ENCODE results near the gene LRWD1.
"Not testable (repeated sequence)": the region's sequence is repeated elsewhere in the genome, so short reads cannot be mapped to it uniquely, and the experiment has no call there.

The LRWD1 gene

GRCh38 chr7:102496861-102497260, 32.1 kb downstream of the LRWD1 start:
- DNase-seq (ENCODE audit: low read depth in 2 of 2) = not testable (repeated sequence)

DNA sequence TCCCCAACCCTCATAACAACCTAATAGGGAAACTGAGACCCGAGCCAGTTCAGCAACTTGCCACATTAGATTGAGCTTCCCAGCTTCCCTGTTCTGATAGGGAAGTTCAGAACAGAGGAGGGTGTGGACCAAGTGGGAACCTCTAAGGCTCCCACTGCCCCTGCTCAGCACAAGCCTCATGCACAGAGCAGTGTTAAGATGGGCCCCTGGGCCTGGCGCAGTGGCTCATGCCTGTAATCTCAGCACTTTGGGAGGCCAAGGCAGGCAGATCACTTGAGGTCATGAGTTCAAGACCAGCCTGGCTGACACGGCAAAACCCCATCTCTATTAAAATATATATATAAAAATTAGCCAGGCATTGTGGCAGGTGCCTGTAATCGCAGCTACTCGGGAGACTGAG, 32.5 kb downstream of the LRWD1 start:
- DNase-seq (ENCODE audit: low read depth in 2 of 2) = not testable (repeated sequence)

DNA sequence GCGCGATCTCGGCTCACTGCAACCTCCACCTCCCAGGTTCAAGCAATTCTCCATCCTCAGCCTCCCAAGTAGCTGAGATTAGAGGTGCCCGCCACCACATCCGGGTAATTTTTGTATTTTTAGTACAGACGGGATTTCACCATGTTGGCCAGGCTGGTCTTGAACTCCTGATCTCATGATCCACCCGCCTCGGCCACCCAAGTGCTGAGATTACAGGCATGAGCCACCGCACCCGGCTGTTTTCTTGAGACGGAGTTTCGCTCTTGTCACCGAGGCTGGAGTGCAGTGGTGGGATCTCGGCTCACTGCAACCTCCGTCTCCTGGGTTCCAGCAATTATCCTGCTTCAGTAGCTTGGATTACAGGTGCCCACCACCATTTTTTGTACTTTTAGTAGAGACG, 33.5 kb downstream of the LRWD1 start:
- DNase-seq (ENCODE audit: low read depth in 2 of 2) = not testable (repeated sequence)

DNA sequence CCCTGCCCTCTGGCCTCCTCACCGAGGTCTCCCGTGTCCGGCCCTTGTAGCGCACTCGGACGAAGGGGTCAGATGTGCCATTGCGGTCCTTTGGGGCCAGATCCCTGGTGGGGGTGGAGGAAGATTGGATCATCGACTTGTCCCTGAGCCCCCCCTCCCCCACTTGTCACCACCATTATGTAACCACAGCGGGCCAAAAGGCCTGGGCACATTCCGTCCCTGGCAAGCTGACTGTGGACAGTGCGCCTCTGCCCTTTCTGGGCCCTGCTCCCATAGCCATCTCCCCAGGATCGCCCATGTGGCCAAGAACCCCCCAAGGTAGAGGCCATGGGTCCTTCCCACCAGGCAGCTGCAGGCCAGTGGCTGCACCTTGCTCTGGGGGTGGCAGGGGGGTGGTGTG, 38.4 kb downstream of the LRWD1 start:
- DNase-seq (ENCODE audit: low read depth in 2 of 2) = not testable (repeated sequence)

GRCh38 chr7:102505298-102506185, 40.8 kb downstream of the LRWD1 start:
- not testable (repeated sequence) for DNase-seq (ENCODE audit: low read depth in 2 of 2)

DNA sequence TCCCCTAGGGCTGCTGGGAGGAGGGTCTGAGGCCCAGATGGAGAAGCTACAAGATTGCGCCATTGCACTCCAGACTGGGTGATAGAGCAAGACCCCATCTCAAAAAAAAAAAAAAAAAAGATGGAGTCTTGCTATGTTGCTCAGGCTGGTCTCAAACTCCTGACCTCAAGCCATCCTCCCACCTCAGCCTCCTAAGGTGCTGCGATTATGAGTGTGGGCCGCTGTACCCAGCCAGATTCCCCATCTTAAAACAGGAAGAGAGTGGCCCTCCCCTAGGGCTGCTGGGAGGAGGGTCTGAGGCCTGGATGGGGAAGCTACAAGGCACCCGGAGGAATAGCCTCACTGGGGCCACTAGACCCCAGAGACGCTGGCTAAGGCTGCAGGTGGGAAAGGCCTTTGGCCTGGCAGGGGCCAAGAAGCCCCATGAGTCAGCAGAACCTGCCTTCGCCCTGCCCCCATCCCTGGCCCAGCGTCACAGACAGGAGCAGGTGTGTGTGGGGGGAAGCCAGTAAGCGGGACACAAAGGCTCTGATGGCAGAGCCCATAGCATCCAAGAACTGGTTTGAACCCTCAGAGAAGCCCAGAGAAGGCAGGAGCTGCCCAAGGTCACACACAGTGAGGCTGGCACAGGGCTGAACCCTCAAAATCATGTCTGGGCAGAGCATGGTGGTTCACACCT, 42.8 kb downstream of the LRWD1 start:
- DNase-seq (ENCODE audit: low read depth in 2 of 2) = not testable (repeated sequence)

GRCh38 chr7:102510575-102510974, 45.8 kb downstream of the LRWD1 start:
- not testable (repeated sequence) for DNase-seq (ENCODE audit: low read depth in 2 of 2)

GRCh38 chr7:102511860-102512522, 47.2 kb downstream of the LRWD1 start:
- not testable (repeated sequence) for DNase-seq (ENCODE audit: low read depth in 2 of 2)

DNA sequence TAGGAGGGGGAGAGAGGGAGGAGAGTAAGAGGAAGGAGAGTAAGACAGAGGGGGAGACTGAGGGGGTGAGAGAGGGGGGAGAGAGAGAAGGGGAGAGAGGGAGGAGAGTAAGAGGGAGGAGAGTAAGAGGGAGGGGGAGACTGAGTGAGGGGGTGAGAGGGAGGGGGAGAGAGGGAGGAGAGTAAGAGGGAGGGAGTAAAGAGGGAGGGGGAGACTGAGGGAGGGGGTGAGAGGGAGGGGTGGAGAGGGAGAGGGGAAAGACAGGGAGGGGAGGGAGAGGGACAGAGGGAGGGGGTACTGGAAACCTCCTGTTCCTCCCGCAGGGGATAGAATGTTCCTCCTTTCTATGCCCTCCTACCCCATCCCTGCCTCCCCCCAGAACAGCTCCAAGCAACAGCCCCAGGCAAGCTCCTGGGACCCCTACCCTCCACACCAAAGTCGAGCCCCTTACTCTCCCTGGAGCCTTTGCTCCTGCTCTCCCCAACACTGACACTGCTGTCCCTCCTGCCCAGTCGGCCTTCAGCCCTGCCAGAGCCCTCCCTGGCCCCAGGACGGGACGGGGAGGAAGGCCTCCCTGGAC, 47.9 kb downstream of the LRWD1 start:
- not testable (repeated sequence) for DNase-seq (ENCODE audit: low read depth in 2 of 2)

- not testable (repeated sequence) for DNase-seq (ENCODE audit: low read depth in 2 of 2)
These were observed 50.3 kb downstream of the LRWD1 start for GRCh38 chr7:102514881-102515721.

GRCh38 chr7:102515889-102516288, 51.1 kb downstream of the LRWD1 start:
- DNase-seq (ENCODE audit: low read depth in 2 of 2) = not testable (repeated sequence)

GRCh38 chr7:102516951-102517350, 52.2 kb downstream of the LRWD1 start:
- not testable (repeated sequence) for DNase-seq (ENCODE audit: low read depth in 2 of 2)

DNA sequence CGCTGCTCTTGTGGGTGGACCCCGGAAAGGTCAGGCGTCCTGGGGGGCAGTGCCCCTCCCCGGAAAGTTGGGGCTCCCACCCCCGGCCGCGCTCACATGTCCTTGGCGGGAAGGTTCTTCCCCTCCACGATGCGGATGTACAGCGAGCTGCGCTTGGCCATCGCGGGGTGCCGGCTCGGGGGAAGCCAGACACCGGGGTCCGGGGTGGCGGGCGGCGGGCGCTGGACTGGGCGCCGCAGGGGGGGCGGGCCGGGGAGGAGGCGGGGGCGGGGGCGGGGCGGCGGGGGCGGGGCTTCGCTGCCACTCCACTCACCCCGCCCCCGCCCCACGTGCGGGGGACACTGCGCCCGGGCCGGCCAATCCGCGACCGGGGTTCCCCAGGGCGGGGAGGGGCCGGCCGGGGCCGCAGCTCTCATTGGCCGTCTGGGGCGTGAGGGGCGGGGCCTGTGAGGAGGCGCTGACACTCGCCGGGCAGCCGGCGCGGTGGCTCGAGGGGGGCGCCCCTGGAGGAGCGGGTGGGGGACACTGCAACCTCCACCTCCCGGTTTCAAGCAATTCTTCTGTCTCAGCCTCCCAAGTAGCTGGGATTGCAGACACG, 52.9 kb downstream of the LRWD1 start, which contains the start of gene RASA4B:
RASA4B (minus strand) TSS at position 228 of the 598 bp plus-strand sequence; CDS start at position 161, 67 bp downstream.
- DNase-seq (ENCODE audit: low read depth in 2 of 2) = not testable (repeated sequence)

- DNase-seq (ENCODE audit: low read depth in 2 of 2) = not testable (repeated sequence)
These were observed 56.0 kb downstream of the LRWD1 start for GRCh38 chr7:102520797-102521196.
